T-helper 1 cell treated with Interleukin-12 subunit alpha and Interleukin-12 subunit beta and Interleukin-4 antibody, amounts not matched to agents 30 μg/mL and 1 μg/mL, for 36 hours (primary cell): ENCODE measurements around the gene ALCAM.

ENCODE experiments used
- H3K27ac Mint-ChIP-seq: one replicate; pipeline ENCODE4 v1.8.0; 2021; ENCODE audit warnings: mild to moderate bottlenecking, mixed read lengths
- H3K27me3 Mint-ChIP-seq: one replicate; pipeline ENCODE4 v1.8.0; 2021; ENCODE audit warnings: low read depth, mixed read lengths
- H3K36me3 Mint-ChIP-seq: one replicate; pipeline ENCODE4 v1.8.0; 2021; ENCODE audit warnings: low read depth, mixed read lengths
- H3K4me1 Mint-ChIP-seq: one replicate; pipeline ENCODE4 v1.8.0; 2021; ENCODE audit warnings: low read depth, mixed read lengths
- H3K4me3 Mint-ChIP-seq: one replicate; pipeline ENCODE4 v1.8.0; 2021; ENCODE audit warnings: mild to moderate bottlenecking, moderate library complexity, mixed read lengths
- H3K9me3 Mint-ChIP-seq: one replicate; pipeline ENCODE4 v1.8.0; 2021; ENCODE audit warnings: mixed read lengths

ALCAM gene

GRCh38 chr3:105349684-105350387, 16.9 kb upstream of the ALCAM start:
- H3K4me3 Mint-ChIP-seq, result no peak overlapping the region
- H3K4me1 Mint-ChIP-seq, result peaks cover 3% of the 10 kb centered on the region
- peaks cover 50% of the 10 kb centered on the region for H3K27me3 Mint-ChIP-seq
- H3K27ac Mint-ChIP-seq, result no peak overlapping the region
- no peaks in the 10 kb centered on the region for H3K36me3 Mint-ChIP-seq
- H3K9me3 Mint-ChIP-seq, result no peaks in the 10 kb centered on the region

GRCh38 chr3:105351821-105352220, 14.9 kb upstream of the ALCAM start:
- H3K4me1 Mint-ChIP-seq, result peaks cover 3% of the 10 kb centered on the region
- no peaks in the 10 kb centered on the region for H3K36me3 Mint-ChIP-seq
- no peaks in the 10 kb centered on the region for H3K9me3 Mint-ChIP-seq
- H3K27me3 Mint-ChIP-seq, result peaks cover 61% of the 10 kb centered on the region
- no peak overlapping the region for H3K27ac Mint-ChIP-seq
- no peak overlapping the region for H3K4me3 Mint-ChIP-seq

GRCh38 chr3:105352976-105353375, 13.7 kb upstream of the ALCAM start:
- Mint-ChIP-seq H3K4me1 (peaks cover 3% of the 10 kb centered on the region), H3K27me3 (peaks cover 58% of the 10 kb centered on the region), H3K27ac (no peak overlapping the region), H3K9me3 (no peaks in the 10 kb centered on the region), H3K36me3 (no peaks in the 10 kb centered on the region), H3K4me3 (no peak overlapping the region)

- peaks cover 3% of the 10 kb centered on the region for H3K4me1 Mint-ChIP-seq
- H3K27ac Mint-ChIP-seq, result no peak overlapping the region
- peaks cover 58% of the 10 kb centered on the region for H3K27me3 Mint-ChIP-seq
- H3K9me3 Mint-ChIP-seq, result no peaks in the 10 kb centered on the region
- peak overlapping the region; percentile 14 for H3K4me3 Mint-ChIP-seq
- no peaks in the 10 kb centered on the region for H3K36me3 Mint-ChIP-seq
Measured at GRCh38 chr3:105353485-105354161, 13.1 kb upstream of the ALCAM start.

GRCh38 chr3:105354429-105354828, 12.3 kb upstream of the ALCAM start:
- peaks cover 5% of the 10 kb centered on the region for H3K4me1 Mint-ChIP-seq
- no peak overlapping the region for H3K27ac Mint-ChIP-seq
- H3K4me3 Mint-ChIP-seq, result no peak overlapping the region

GRCh38 chr3:105355408-105356061, 11.2 kb upstream of the ALCAM start:
- Mint-ChIP-seq H3K27me3 (peaks cover 44% of the 10 kb centered on the region), H3K36me3 (no peaks in the 10 kb centered on the region), H3K4me1 (peaks cover 5% of the 10 kb centered on the region), H3K4me3 (no peak overlapping the region), H3K27ac (no peak overlapping the region), H3K9me3 (no peaks in the 10 kb centered on the region)

More at GRCh38 chr3:105354429-105354828, 12.3 kb upstream of the ALCAM start:
- H3K36me3 Mint-ChIP-seq, result no peaks in the 10 kb centered on the region
- no peaks in the 10 kb centered on the region for H3K9me3 Mint-ChIP-seq
- peaks cover 53% of the 10 kb centered on the region for H3K27me3 Mint-ChIP-seq

- Mint-ChIP-seq H3K27ac (no peak overlapping the region), H3K27me3 (peaks cover 37% of the 10 kb centered on the region), H3K4me3 (no peak overlapping the region), H3K36me3 (no peaks in the 10 kb centered on the region), H3K4me1 (peaks cover 5% of the 10 kb centered on the region), H3K9me3 (no peaks in the 10 kb centered on the region)
Measured at GRCh38 chr3:105356396-105356795, 10.3 kb upstream of the ALCAM start.

- Mint-ChIP-seq H3K4me3 (no peak overlapping the region), H3K27ac (no peak overlapping the region), H3K9me3 (no peaks in the 10 kb centered on the region), H3K36me3 (no peaks in the 10 kb centered on the region), H3K27me3 (peaks cover 36% of the 10 kb centered on the region), H3K4me1 (peaks cover 5% of the 10 kb centered on the region)
Measured at GRCh38 chr3:105356988-105357387, 9.7 kb upstream of the ALCAM start.

GRCh38 chr3:105359098-105359762, 7.5 kb upstream of the ALCAM start:
- Mint-ChIP-seq H3K4me3 (no peak overlapping the region), H3K36me3 (no peaks in the 10 kb centered on the region), H3K27ac (no peak overlapping the region), H3K27me3 (peaks cover 20% of the 10 kb centered on the region), H3K4me1 (peaks cover 4% of the 10 kb centered on the region), H3K9me3 (no peaks in the 10 kb centered on the region)

- Mint-ChIP-seq H3K9me3 (no peaks in the 10 kb centered on the region), H3K27ac (no peak overlapping the region), H3K4me3 (no peak overlapping the region), H3K36me3 (no peaks in the 10 kb centered on the region), H3K27me3 (peaks cover 19% of the 10 kb centered on the region), H3K4me1 (peaks cover 2% of the 10 kb centered on the region)
Measured at GRCh38 chr3:105360003-105360402, 6.7 kb upstream of the ALCAM start.

- no peak overlapping the region for H3K27ac Mint-ChIP-seq
- peaks cover 16% of the 10 kb centered on the region for H3K4me1 Mint-ChIP-seq
- no peaks in the 10 kb centered on the region for H3K36me3 Mint-ChIP-seq
- H3K27me3 Mint-ChIP-seq, result peaks cover 23% of the 10 kb centered on the region
- no peaks in the 10 kb centered on the region for H3K9me3 Mint-ChIP-seq
- H3K4me3 Mint-ChIP-seq, result no peak overlapping the region
Measured at GRCh38 chr3:105362021-105362665, 4.6 kb upstream of the ALCAM start.

- Mint-ChIP-seq H3K4me3 (no peak overlapping the region), H3K27ac (no peak overlapping the region), H3K9me3 (no peaks in the 10 kb centered on the region), H3K27me3 (peaks cover 23% of the 10 kb centered on the region), H3K4me1 (peaks cover 26% of the 10 kb centered on the region), H3K36me3 (no peaks in the 10 kb centered on the region)
Measured at GRCh38 chr3:105364128-105364527, 2.6 kb upstream of the ALCAM start.

- Mint-ChIP-seq H3K9me3 (no peaks in the 10 kb centered on the region), H3K4me3 (peak overlapping the region; percentile 2), H3K36me3 (no peaks in the 10 kb centered on the region), H3K4me1 (peaks cover 30% of the 10 kb centered on the region), H3K27ac (peak overlapping the region; percentile 27), H3K27me3 (peaks cover 23% of the 10 kb centered on the region)
Measured at GRCh38 chr3:105365081-105365390, 1.7 kb upstream of the ALCAM start.
